H1 (cell line): ENCODE data around the gene HEBP2. TPM values are rescaled to one million over a fixed set of nuclear protein-coding genes. Genes with fewer than 3 reads are reported as not detected.

ENCODE experiments used
- CTCF ChIA-PET: fragments of 300-600 bp; sonication (Branson Sonifier 250); formaldehyde crosslinking; loops from one replicate; lab custom pipeline; 2021; ENCODE audit not compliant: partially characterized antibody; lab: Charles Lee
- POLR2A ChIA-PET: fragments of 300-600 bp; sonication (Branson Sonifier 250); formaldehyde crosslinking; loops from one replicate; lab custom pipeline; 2021; ENCODE audit warnings: inconsistent platforms; ENCODE audit not compliant: partially characterized antibody; lab: Charles Lee
- DNase-seq, 2 experiments: peaks; one replicate each; pipeline versions ENCODE4 v3.0.0 to v3.0.0-alpha.2; 2010 to 2022; ENCODE audit warnings: low spot score in 2 of 2, low read depth in 1 of 2, mixed read lengths in 1 of 2
- FAIRE-seq: peaks from 2 replicates; lab custom pipeline; 2011; peaks lifted over from hg19 to GRCh38; lab: Jason Lieb, UNC
- H2AFZ ChIP-seq: 2 replicates; pipeline ENCODE4 v1.8.1; 2012; ENCODE audit warnings: low read length, inconsistent platforms
- H2AK5ac ChIP-seq: 2 replicates; pipeline ENCODE4 v1.6.1; 2013; ENCODE audit warnings: low read depth, low read length
- H2BK120ac ChIP-seq: replicated peaks from 2 replicates; pipeline ENCODE3; 2013; ENCODE audit warnings: low read depth, low read length, inconsistent platforms
- H2BK12ac ChIP-seq: 2 replicates; pipeline ENCODE4 v1.6.1; 2013; ENCODE audit warnings: low read depth, low read length
- H2BK15ac ChIP-seq: 2 replicates; pipeline ENCODE4 v1.6.1; 2013; ENCODE audit warnings: low read length
- H2BK20ac ChIP-seq: 2 replicates; pipeline ENCODE4 v1.6.1; 2013; ENCODE audit warnings: low read length
- H2BK5ac ChIP-seq: 2 replicates; pipeline ENCODE4 v1.6.1; 2013; ENCODE audit warnings: low read depth, low read length
- H3K14ac ChIP-seq: 2 replicates; pipeline ENCODE4 v1.6.1; 2013; ENCODE audit warnings: inconsistent platforms; ENCODE audit not compliant: insufficient read length
- H3K18ac ChIP-seq: 2 replicates; pipeline ENCODE4 v1.6.1; 2013; ENCODE audit warnings: low read length; ENCODE audit errors: extremely low read depth
- H3K23ac ChIP-seq: 2 replicates; pipeline ENCODE4 v1.6.1; 2013; ENCODE audit warnings: inconsistent platforms; ENCODE audit not compliant: insufficient read length
- H3K23me2 ChIP-seq: 2 replicates; pipeline ENCODE4 v1.6.1; 2013; ENCODE audit warnings: low read depth, low read length
- H3K27ac ChIP-seq: 2 replicates; pipeline ENCODE4 v1.6.1; 2011; ENCODE audit warnings: low read depth, low read length, inconsistent platforms
- H3K27me3 ChIP-seq, 4 experiments: replicated peaks in 1 of 4; 1 replicate in 1 of 4; 2 replicates in 3 of 4; pipeline versions ENCODE4 v1.6.1 to v1.8.1; 2011 to 2013; ENCODE audit warnings: low read length in 3 of 4, mild to moderate bottlenecking in 3 of 4, inconsistent platforms in 2 of 4, mixed read lengths in 2 of 4, moderate library complexity in 1 of 4; ENCODE audit not compliant: control insufficient read depth in 3 of 4, insufficient read depth in 3 of 4; ENCODE audit errors: extremely low read depth in 1 of 4
- H3K36me3 ChIP-seq, 4 experiments: 2 replicates each; pipeline versions ENCODE4 v1.6.1 to v1.8.1; 2011 to 2013; ENCODE audit warnings: mild to moderate bottlenecking in 4 of 4, low read length in 3 of 4, moderate library complexity in 2 of 4, control low read depth in 1 of 4, inconsistent platforms in 1 of 4; ENCODE audit not compliant: insufficient read depth in 4 of 4, control insufficient read depth in 2 of 4
- H3K4ac ChIP-seq: replicated peaks from 2 replicates; pipeline ENCODE3; 2013; ENCODE audit warnings: low read length, low read depth, mixed read lengths, inconsistent platforms; ENCODE audit not compliant: insufficient read length
- H3K4me1 ChIP-seq, 4 experiments: replicated peaks in 1 of 4; 1 replicate in 1 of 4; 2 replicates in 3 of 4; pipeline versions ENCODE4 v1.6.1 to v1.8.1; 2011 to 2013; ENCODE audit warnings: low read length in 3 of 4, inconsistent platforms in 2 of 4, mixed read lengths in 1 of 4; ENCODE audit not compliant: insufficient read depth in 4 of 4, control insufficient read depth in 3 of 4
- H3K4me2 ChIP-seq, 2 experiments: 2 replicates each; pipeline versions ENCODE4 v1.6.1 to v1.8.1; 2011 to 2013; ENCODE audit warnings: low read depth in 2 of 2, low read length in 2 of 2, control low read depth in 1 of 2, inconsistent platforms in 1 of 2, mild to moderate bottlenecking in 1 of 2; ENCODE audit not compliant: insufficient read depth in 1 of 2
- H3K4me3 ChIP-seq, 4 experiments: fragments of 200-600, 300-600 bp in 1 of 4; sonication (generic), shearing (Covaris generic), sonication (Bioruptor Twin) in 1 of 4; 2 replicates each; pipeline versions ENCODE4 v1.5.1 to v1.8.1; 2011 to 2016; ENCODE audit warnings: low read length in 4 of 4, low read depth in 3 of 4, control low read depth in 2 of 4, inconsistent platforms in 2 of 4, mild to moderate bottlenecking in 2 of 4, mixed read lengths in 1 of 4, moderate library complexity in 1 of 4; ENCODE audit not compliant: insufficient read depth in 2 of 4; ENCODE audit errors: extremely low read depth in 1 of 4
- H3K56ac ChIP-seq: replicated peaks from 2 replicates; pipeline ENCODE3; 2013; ENCODE audit warnings: low read depth, mild to moderate bottlenecking, mixed read lengths, low read length, inconsistent platforms; ENCODE audit not compliant: insufficient read length
- H3K79me1 ChIP-seq: 2 replicates; pipeline ENCODE4 v1.6.1; 2013; ENCODE audit warnings: low read depth, low read length, control low read depth
- H3K79me2 ChIP-seq, 2 experiments: 2 replicates each; pipeline versions ENCODE4 v1.6.1 to v1.8.1; 2012 to 2013; ENCODE audit warnings: low read length in 2 of 2, mild to moderate bottlenecking in 2 of 2, inconsistent platforms in 1 of 2; ENCODE audit not compliant: insufficient read depth in 2 of 2, control insufficient read depth in 1 of 2
- H3K9ac ChIP-seq, 4 experiments: replicated peaks in 1 of 4; 1 replicate in 1 of 4; 2 replicates in 3 of 4; pipeline versions ENCODE4 v1.6.1 to v1.8.1; 2011 to 2013; ENCODE audit warnings: low read depth in 3 of 4, low read length in 3 of 4, control low read depth in 2 of 4, mild to moderate bottlenecking in 2 of 4, moderate library complexity in 2 of 4, inconsistent platforms in 1 of 4; ENCODE audit errors: extremely low read depth in 1 of 4
- H3K9me3 ChIP-seq, 2 experiments: 2 replicates each; pipeline versions ENCODE4 v1.6.1 to v1.8.1; 2012 to 2013; ENCODE audit warnings: mild to moderate bottlenecking in 2 of 2, moderate library complexity in 2 of 2, control low read depth in 1 of 2, inconsistent platforms in 1 of 2, low read depth in 1 of 2, low read length in 1 of 2, mixed read lengths in 1 of 2; ENCODE audit not compliant: insufficient read depth in 2 of 2
- H4K20me1 ChIP-seq, 2 experiments: replicated peaks in 1 of 2; 2 replicates each; pipeline versions ENCODE3 to v1.8.1; 2011 to 2013; ENCODE audit warnings: inconsistent platforms in 2 of 2, low read length in 2 of 2, mild to moderate bottlenecking in 1 of 2; ENCODE audit not compliant: insufficient read depth in 2 of 2, control insufficient read depth in 1 of 2
- H4K5ac ChIP-seq: 2 replicates; pipeline ENCODE4 v1.6.1; 2013; ENCODE audit warnings: low read length, low read depth, mixed read lengths, inconsistent platforms; ENCODE audit not compliant: insufficient read length
- H4K8ac ChIP-seq: 2 replicates; pipeline ENCODE4 v1.8.0; 2013; ENCODE audit warnings: mild to moderate bottlenecking, moderate library complexity, low read length, inconsistent platforms; ENCODE audit not compliant: insufficient read depth; ENCODE audit errors: extremely low read depth
- H4K91ac ChIP-seq: replicated peaks from 2 replicates; pipeline ENCODE3; 2013; ENCODE audit warnings: low read length, mixed read lengths, inconsistent platforms; ENCODE audit not compliant: insufficient read length
- ASH2L ChIP-seq: fragments of 200-600, 300-600 bp; sonication (generic); IDR thresholded peaks from one replicate; pipeline ENCODE4 v1.7.1; 2017; ENCODE audit warnings: low read length
- CHD2 ChIP-seq: IDR thresholded peaks from 2 replicates; pipeline ENCODE4 v1.6.1; 2012; ENCODE audit warnings: low read length, improper control_type of control experiment
- EGR1 ChIP-seq: IDR thresholded peaks from 2 replicates; pipeline ENCODE4 v1.6.1; 2011; ENCODE audit warnings: low read depth, low read length, borderline replicate concordance
- EP300 ChIP-seq, 2 experiments: IDR thresholded peaks; 1 replicate in 1 of 2; 2 replicates in 1 of 2; pipeline ENCODE4 v1.6.1; 2011 to 2012; ENCODE audit warnings: low read depth in 2 of 2, low read length in 2 of 2, mild to moderate bottlenecking in 2 of 2, borderline replicate concordance in 1 of 2, inconsistent platforms in 1 of 2, moderate library complexity in 1 of 2
- PHF8 ChIP-seq: fragments of 200-600 bp; sonication (generic); conservative IDR thresholded peaks from 2 replicates; pipeline ENCODE4 v1.7.1; 2012; ENCODE audit warnings: low read depth, mild to moderate bottlenecking, inconsistent platforms, low read length, moderate library complexity
- POLR2A ChIP-seq, 2 experiments: IDR thresholded peaks; 1 replicate in 1 of 2; 2 replicates in 1 of 2; pipeline ENCODE4 v1.6.1; 2011; ENCODE audit warnings: low read depth in 2 of 2, low read length in 2 of 2, mild to moderate bottlenecking in 2 of 2; ENCODE audit errors: control extremely low read depth in 1 of 2
- SAP30 ChIP-seq: fragments of 300-600 bp; sonication (generic); IDR thresholded peaks from 2 replicates; pipeline ENCODE4 v1.7.1; 2012; ENCODE audit warnings: low read length, moderate library complexity, mild to moderate bottlenecking, inconsistent platforms; ENCODE audit not compliant: insufficient read depth, insufficient replicate concordance
- SRF ChIP-seq: IDR thresholded peaks from 2 replicates; pipeline ENCODE4 v1.6.1; 2011; ENCODE audit warnings: mild to moderate bottlenecking, low read depth, low read length, moderate library complexity
- WGBS, 2 experiments: shearing (Covaris generic) in 1 of 2; methylation state at CpG; one replicate each; pipeline versions ENCODE4 v1.1.6 to v1.1.7; 2013 to 2015; ENCODE audit warnings: low lambda C conversion rate in 2 of 2, mixed read lengths in 2 of 2, inconsistent platforms in 1 of 2, low coverage in 1 of 2, missing lambda C conversion rate in 1 of 2; ENCODE audit not compliant: insufficient replicate concordance in 2 of 2, insufficient coverage in 1 of 2, insufficient read length in 1 of 2; ENCODE audit errors: extremely low coverage in 1 of 2, missing lambda C conversion rate in 1 of 2; 5-methylcytosine and 5-hydroxymethylcytosine counted together
- polyA plus RNA-seq, 7 experiments: library from polyadenylated mRNA; depleted of rRNA in 3 of 7; stranded (reverse) in 5 of 7; unstranded in 2 of 7; fragments of >200 nt in 5 of 7; fragments of 200-250 nt in 2 of 7; gene quantifications; 1 replicate in 5 of 7; 2 replicates in 1 of 7; 4 replicates in 1 of 7; pipeline versions ENCODE4 v1.2.1 to v1.2.3, GENCODE V29; 2011 to 2013; ENCODE audit warnings: missing spikeins in 2 of 7, mixed read lengths in 2 of 7
- total RNA-seq: library from RNA; stranded (reverse); fragmentation: NEBNext Ultra II Directional; extraction: Animal tissue kit (Norgen Biotek cat#: 25700); gene quantifications from 2 replicates; pipeline ENCODE4 v1.2.1, GENCODE V29; 2021

The HEBP2 gene
- total and polyA plus RNA-seq, 2 of the 8 experiments (the other 6 are each of a cell fraction or from before 2014, with no cell fraction given): 6.5 to 37.9 TPM

DNA sequence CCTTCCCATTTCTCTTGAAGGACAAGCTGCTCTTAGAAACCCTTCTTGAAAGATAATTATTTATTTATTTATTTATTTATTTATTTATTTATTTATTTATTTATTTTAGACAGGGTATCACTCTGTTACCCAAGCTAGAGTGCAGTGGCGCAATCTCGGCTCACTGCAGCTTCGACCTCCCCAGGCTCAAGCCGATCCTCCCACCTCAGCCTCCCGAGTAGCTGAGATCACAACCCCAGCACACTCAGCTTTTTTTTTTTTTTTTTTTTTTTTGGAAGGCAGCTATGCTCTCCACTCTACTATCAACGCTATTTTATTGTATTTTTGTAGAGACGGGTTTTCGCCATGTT is 1.2 kb upstream of the HEBP2 start:
- H3K4me3 ChIP-seq: peak overlapping the region in 2 of 4 experiments; percentile 83 to 86; a peak in 2 of 8 replicates
- H2AFZ ChIP-seq: 0 out of 2 replicates have a peak overlapping the region, but pooled peaks have one; percentile 34
- CTCF ChIA-PET: interaction anchor here (0.6 to 4.2 kb wide), 14 partner anchors 12 to 567 kb away, joined by 3 to 35 read pairs (median 3); no protein-coding TSS in a partner anchor

More for the DNA sequence above, 1.2 kb upstream of the HEBP2 start:
- H4K91ac ChIP-seq: no peak overlapping the region
- H3K9ac ChIP-seq: no peak overlapping the region
- H2BK120ac ChIP-seq: no peak overlapping the region
- H4K8ac ChIP-seq: no peak overlapping the region
- H3K9me3 ChIP-seq: no peaks in the 10 kb centered on the region
- TF ChIP-seq PHF8: no peak
- no peak for TF ChIP-seq ASH2L
- TF ChIP-seq EP300 (IDR thresholded peaks at IDR 0.05; ENCODE audit: borderline replicate concordance in 1 of 2, low read depth in 2 of 2, low read length in 2 of 2): no peak
- TF ChIP-seq EGR1: no peak
- TF ChIP-seq CHD2: no peak
- TF ChIP-seq SRF: no peak
- no peak for TF ChIP-seq POLR2A (IDR thresholded peaks at IDR 0.05; ENCODE audit: control extremely low read depth in 1 of 2, low read depth in 2 of 2, low read length in 2 of 2)
- TF ChIP-seq SAP30: no peak
- FAIRE-seq (no peak), DNase-seq (no peak)
- POLR2A ChIA-PET: interaction anchor here (1.0 to 1.6 kb wide), 2 partner anchors 91 to 97 kb away, joined by 3 to 4 read pairs; no protein-coding TSS in a partner anchor
- no peak overlapping the region for H3K27ac ChIP-seq
- no peak overlapping the region for H4K5ac ChIP-seq
- H2AK5ac ChIP-seq: 0 out of 2 replicates have a peak overlapping the region, but pooled peaks have one; percentile 26
- no peak overlapping the region; the same call in 1 of the 2 replicates for H2BK15ac ChIP-seq
- peak overlapping the region in 1 of 2 experiments; percentile 72; a peak in 3 of 4 replicates for H3K4me2 ChIP-seq
- H2BK20ac ChIP-seq: peak overlapping the region; percentile 72; the same call in 1 of the 2 replicates
- H3K18ac ChIP-seq: 0 out of 2 replicates have a peak overlapping the region, but pooled peaks have one; percentile 98
- H3K23me2 ChIP-seq: peaks cover 6% of the 10 kb centered on the region; the same call in 1 of the 2 replicates
- H2BK12ac ChIP-seq: 0 out of 2 replicates have a peak overlapping the region, but pooled peaks have one; percentile 29
- 100% methylated on average over 6 of the region's 8 CpGs; no CpG with 5 or more reads in 1 of the 2 experiments for WGBS, 2 experiments
- H3K14ac ChIP-seq: no peak overlapping the region
- no peak overlapping the region for H3K23ac ChIP-seq
- H3K79me1 ChIP-seq: no peaks in the 10 kb centered on the region
- H2BK5ac ChIP-seq: 0 out of 2 replicates have a peak overlapping the region, but pooled peaks have one; percentile 46
- no peaks in the 10 kb centered on the region for H4K20me1 ChIP-seq
- no peak overlapping the region for H3K56ac ChIP-seq
- no peaks in the 10 kb centered on the region; a peak in 1 of 7 replicates for H3K27me3 ChIP-seq
- no peak overlapping the region for H3K4ac ChIP-seq
- H3K36me3 ChIP-seq: peaks cover 0 to 20% (median 9%) of the 10 kb centered on the region in 4 experiments; a peak in 5 of 8 replicates
- no peaks in the 10 kb centered on the region for H3K79me2 ChIP-seq
- H3K4me1 ChIP-seq: peaks cover 0 to 3% (median 0%) of the 10 kb centered on the region in 4 experiments; a peak in 3 of 7 replicates
